Adipose tissue (tissue), 3 donors: ENCODE data around the gene REM2. TPM values are rescaled to one million over a fixed set of nuclear protein-coding genes. Genes with fewer than 3 reads are reported as not detected.
"Not testable (repeated sequence)": the region's sequence is repeated elsewhere in the genome, so short reads cannot be mapped to it uniquely, and the experiment has no call there.

Experiments
- H3K27ac ChIP-seq: one replicate; pipeline ENCODE4 v1.5.1; 2013; ENCODE audit warnings: low read depth, low read length
- WGBS, 3 donors: extraction: QIAGEN DNeasy Blood & Tissue Kit; methylation state at CpG; one replicate each; pipeline ENCODE4 v1.1.7; 2013; 5-methylcytosine and 5-hydroxymethylcytosine counted together
- polyA plus RNA-seq, 3 donors: library from polyadenylated mRNA; stranded (reverse); fragments of 200-250 nt; gene quantifications; one replicate each; pipeline ENCODE4 v1.2.3, GENCODE V29; 2013
- donor health status: healthy with polysubstance abuse.
- donor health status: Bipolar disorder and iron deficiency.
- donor health status: healthy.

The REM2 gene
- polyA plus RNA-seq, 3 donors, result 0.22 to 0.51 TPM; not detected in 1

GRCh38 chr14:22846811-22847307, 36.2 kb upstream of the REM2 start:
- WGBS, 3 donors, result 76 to 77% (median 77%) methylated on average over 10 to 11 of the region's 11 CpGs
- peak overlapping the region; percentile 17 for H3K27ac ChIP-seq

GRCh38 chr14:22847661-22848341, 35.2 kb upstream of the REM2 start:
- 30 to 54% (median 38%) methylated on average over 14 of the region's 14 CpGs for WGBS, 3 donors

GRCh38 chr14:22848351-22849164, 34.5 kb upstream of the REM2 start:
- 5 to 45% (median 7%) methylated on average over 12 of the region's 12 CpGs for WGBS, 3 donors
- no peak overlapping the region for H3K27ac ChIP-seq

More at GRCh38 chr14:22847661-22848341, 35.2 kb upstream of the REM2 start:
- no peak overlapping the region for H3K27ac ChIP-seq

- WGBS, 3 donors, result 49 to 78% (median 57%) methylated on average over 17 to 19 of the region's 19 CpGs
- peak overlapping the region; percentile 73 for H3K27ac ChIP-seq
Measured at GRCh38 chr14:22849212-22849819, 33.7 kb upstream of the REM2 start.

GRCh38 chr14:22850944-22851764, 31.9 kb upstream of the REM2 start:
- H3K27ac ChIP-seq, result peak overlapping the region; percentile 34
- WGBS, 3 donors, result 19 to 53% (median 36%) methylated on average over 9 of the region's 9 CpGs

- WGBS, 3 donors, result 78 to 86% (median 82%) methylated on average over 10 to 12 of the region's 12 CpGs
- H3K27ac ChIP-seq, result not testable (repeated sequence)
Measured at GRCh38 chr14:22852178-22852577, 30.8 kb upstream of the REM2 start.

GRCh38 chr14:22852599-22852939, 30.5 kb upstream of the REM2 start:
- H3K27ac ChIP-seq, result no peak overlapping the region
- WGBS, 3 donors, result 52 to 83% (median 73%) methylated on average over 2 of the region's 2 CpGs

- H3K27ac ChIP-seq, result no peak overlapping the region
- WGBS, 3 donors, result 0 to 1% (median 1%) methylated on average over 20 of the region's 20 CpGs
Measured at GRCh38 chr14:22852940-22853767, 29.9 kb upstream of the REM2 start.

- WGBS, 3 donors, result 96 to 97% (median 96%) methylated on average over 11 of the region's 11 CpGs
- H3K27ac ChIP-seq, result not testable (repeated sequence)
Measured at GRCh38 chr14:22854296-22854695, 28.7 kb upstream of the REM2 start.

- 86 to 95% (median 95%) methylated on average over 8 of the region's 8 CpGs for WGBS, 3 donors
- no peak overlapping the region for H3K27ac ChIP-seq
Measured at GRCh38 chr14:22854963-22855724, 27.9 kb upstream of the REM2 start.

- H3K27ac ChIP-seq, result no peak overlapping the region
- WGBS, 3 donors, result 89 to 98% (median 89%) methylated on average over 5 of the region's 5 CpGs
Measured at GRCh38 chr14:22856428-22856827, 26.6 kb upstream of the REM2 start.

GRCh38 chr14:22860377-22860776, 22.6 kb upstream of the REM2 start:
- H3K27ac ChIP-seq, result not testable (repeated sequence)
- WGBS, 3 donors, result 58 to 92% (median 82%) methylated on average over 3 of the region's 3 CpGs

GRCh38 chr14:22861651-22862050, 21.4 kb upstream of the REM2 start:
- no peak overlapping the region for H3K27ac ChIP-seq

- H3K27ac ChIP-seq, result no peak overlapping the region
- WGBS, 3 donors, result 83 to 89% (median 89%) methylated on average over 4 of the region's 4 CpGs
Measured at GRCh38 chr14:22864979-22865378, 18.0 kb upstream of the REM2 start.

GRCh38 chr14:22865424-22866405, 17.3 kb upstream of the REM2 start:
- no peak overlapping the region for H3K27ac ChIP-seq
- 63 to 65% (median 63%) methylated on average over 6 of the region's 6 CpGs for WGBS, 3 donors

GRCh38 chr14:22866874-22867273, 16.1 kb upstream of the REM2 start:
- H3K27ac ChIP-seq, result no peak overlapping the region
- 95 to 99% (median 99%) methylated on average over 5 of the region's 5 CpGs for WGBS, 3 donors
